Loucy (cell line): ENCODE measurements around the gene LAMA4.

Source experiments
- H2AFZ ChIP-seq: fragments of 200-600 bp; sonication (generic); 2 replicates; pipeline ENCODE4 v1.6.0; 2016; ENCODE audit warnings: antibody characterized with exemption, mild to moderate bottlenecking, low read length, moderate library complexity
- H3F3A ChIP-seq: fragments of 200-600 bp; 2 replicates; pipeline ENCODE4 v1.6.0; 2016; ENCODE audit warnings: antibody characterized with exemption, low read depth, mild to moderate bottlenecking
- H3K27me3 ChIP-seq: fragments of 200-600 bp; sonication (generic); 2 replicates; pipeline ENCODE4 v1.6.1; 2014; ENCODE audit warnings: low read length, mild to moderate bottlenecking; ENCODE audit not compliant: insufficient read depth, poor library complexity, severe bottlenecking
- H3K36me3 ChIP-seq: fragments of 200-600 bp; sonication (generic); 2 replicates; pipeline ENCODE4 v1.6.1; 2016; ENCODE audit warnings: low read length; ENCODE audit not compliant: insufficient read depth
- H3K4me1 ChIP-seq: fragments of 200-600 bp; sonication (generic); 2 replicates; pipeline ENCODE4 v1.5.1; 2014; ENCODE audit warnings: low read length, mild to moderate bottlenecking; ENCODE audit not compliant: insufficient read depth, poor library complexity, severe bottlenecking
- H3K4me2 ChIP-seq: fragments of 200-600 bp; sonication (generic); 2 replicates; pipeline ENCODE4 v1.6.0; 2014; ENCODE audit warnings: antibody characterized with exemption, low read length, low read depth, mild to moderate bottlenecking; ENCODE audit not compliant: poor library complexity, severe bottlenecking
- H3K4me3 ChIP-seq: fragments of 200-600 bp; sonication (generic); 2 replicates; pipeline ENCODE4 v1.5.1; 2014; ENCODE audit warnings: low read length, mild to moderate bottlenecking, mixed read lengths; ENCODE audit not compliant: poor library complexity, severe bottlenecking
- H3K79me2 ChIP-seq: fragments of 200-600 bp; sonication (generic); 2 replicates; pipeline ENCODE4 v1.6.1; 2014; ENCODE audit warnings: low read length; ENCODE audit not compliant: insufficient read depth
- H3K9ac ChIP-seq: fragments of 200-600 bp; sonication (generic); 2 replicates; pipeline ENCODE4 v1.6.0; 2014; ENCODE audit warnings: mild to moderate bottlenecking, low read depth, low read length, moderate library complexity; ENCODE audit not compliant: poor library complexity, severe bottlenecking
- H3K9me2 ChIP-seq: fragments of 200-600 bp; sonication (generic); replicated peaks from 2 replicates; pipeline ENCODE4 v1.6.1; 2016; ENCODE audit warnings: low read depth, low read length, mixed read lengths
- H3K9me3 ChIP-seq: fragments of 200-600 bp; sonication (generic); 2 replicates; pipeline ENCODE4 v1.6.1; 2014; ENCODE audit warnings: mild to moderate bottlenecking, antibody characterized with exemption, low read length, low read depth; ENCODE audit not compliant: insufficient read depth
- H4K20me1 ChIP-seq: fragments of 200-600 bp; sonication (generic); 2 replicates; pipeline ENCODE4 v1.6.0; 2014; ENCODE audit warnings: antibody characterized with exemption, low read length, mild to moderate bottlenecking; ENCODE audit not compliant: insufficient read depth, poor library complexity, severe bottlenecking
- EZH2phosphoT487 ChIP-seq: fragments of 200-600 bp; IDR thresholded peaks from 2 replicates; pipeline ENCODE4 v1.6.1; 2018; ENCODE audit warnings: antibody characterized with exemption, mild to moderate bottlenecking, moderate library complexity, borderline replicate concordance
- TF ChIP-seq, protein P1 (sequence below): fragments of 200-600 bp; sonication (generic); conservative IDR thresholded peaks from 2 replicates; pipeline ENCODE4 v1.5.1; 2014; ENCODE audit warnings: mild to moderate bottlenecking, antibody characterized with exemption, low read length

LAMA4 gene

DNA sequence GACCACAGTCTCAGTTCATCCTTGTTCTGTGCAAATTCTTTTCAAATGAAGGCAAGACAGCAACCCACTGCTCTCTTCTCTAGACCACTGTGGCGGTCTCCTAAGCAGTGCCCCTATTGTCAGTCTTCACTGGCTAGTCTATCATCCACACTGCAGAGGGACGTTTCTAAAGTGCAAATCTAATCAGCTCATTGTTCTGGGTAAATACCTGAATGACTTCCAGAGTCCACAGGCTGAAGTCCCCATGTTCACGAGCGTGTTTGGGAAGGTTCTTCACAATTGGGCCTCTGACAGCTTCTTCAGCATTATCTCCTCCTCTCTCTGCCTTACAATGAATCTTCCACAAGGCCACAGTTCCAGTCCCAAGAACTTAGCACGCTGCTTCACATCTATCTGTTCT, 73.2 kb downstream of the LAMA4 start:
- TF ChIP-seq, protein P1, sequence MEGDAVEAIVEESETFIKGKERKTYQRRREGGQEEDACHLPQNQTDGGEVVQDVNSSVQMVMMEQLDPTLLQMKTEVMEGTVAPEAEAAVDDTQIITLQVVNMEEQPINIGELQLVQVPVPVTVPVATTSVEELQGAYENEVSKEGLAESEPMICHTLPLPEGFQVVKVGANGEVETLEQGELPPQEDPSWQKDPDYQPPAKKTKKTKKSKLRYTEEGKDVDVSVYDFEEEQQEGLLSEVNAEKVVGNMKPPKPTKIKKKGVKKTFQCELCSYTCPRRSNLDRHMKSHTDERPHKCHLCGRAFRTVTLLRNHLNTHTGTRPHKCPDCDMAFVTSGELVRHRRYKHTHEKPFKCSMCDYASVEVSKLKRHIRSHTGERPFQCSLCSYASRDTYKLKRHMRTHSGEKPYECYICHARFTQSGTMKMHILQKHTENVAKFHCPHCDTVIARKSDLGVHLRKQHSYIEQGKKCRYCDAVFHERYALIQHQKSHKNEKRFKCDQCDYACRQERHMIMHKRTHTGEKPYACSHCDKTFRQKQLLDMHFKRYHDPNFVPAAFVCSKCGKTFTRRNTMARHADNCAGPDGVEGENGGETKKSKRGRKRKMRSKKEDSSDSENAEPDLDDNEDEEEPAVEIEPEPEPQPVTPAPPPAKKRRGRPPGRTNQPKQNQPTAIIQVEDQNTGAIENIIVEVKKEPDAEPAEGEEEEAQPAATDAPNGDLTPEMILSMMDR: no peak
- no peak for TF ChIP-seq EZH2phosphoT487
- H3K79me2 ChIP-seq: no peaks in the 10 kb centered on the region
- H3K27me3 ChIP-seq: peaks cover 41% of the 10 kb centered on the region
- H3K4me3 ChIP-seq: no peak overlapping the region
- no peaks in the 10 kb centered on the region for H3K9me2 ChIP-seq
- H3K4me1 ChIP-seq: no peaks in the 10 kb centered on the region
- H3K36me3 ChIP-seq: no peaks in the 10 kb centered on the region
- no peaks in the 10 kb centered on the region for H4K20me1 ChIP-seq
- no peak overlapping the region for H3K9ac ChIP-seq
- no peak overlapping the region for H2AFZ ChIP-seq
- no peaks in the 10 kb centered on the region for H3K9me3 ChIP-seq
- H3K4me2 ChIP-seq: no peak overlapping the region
- no peaks in the 10 kb centered on the region for H3F3A ChIP-seq

DNA sequence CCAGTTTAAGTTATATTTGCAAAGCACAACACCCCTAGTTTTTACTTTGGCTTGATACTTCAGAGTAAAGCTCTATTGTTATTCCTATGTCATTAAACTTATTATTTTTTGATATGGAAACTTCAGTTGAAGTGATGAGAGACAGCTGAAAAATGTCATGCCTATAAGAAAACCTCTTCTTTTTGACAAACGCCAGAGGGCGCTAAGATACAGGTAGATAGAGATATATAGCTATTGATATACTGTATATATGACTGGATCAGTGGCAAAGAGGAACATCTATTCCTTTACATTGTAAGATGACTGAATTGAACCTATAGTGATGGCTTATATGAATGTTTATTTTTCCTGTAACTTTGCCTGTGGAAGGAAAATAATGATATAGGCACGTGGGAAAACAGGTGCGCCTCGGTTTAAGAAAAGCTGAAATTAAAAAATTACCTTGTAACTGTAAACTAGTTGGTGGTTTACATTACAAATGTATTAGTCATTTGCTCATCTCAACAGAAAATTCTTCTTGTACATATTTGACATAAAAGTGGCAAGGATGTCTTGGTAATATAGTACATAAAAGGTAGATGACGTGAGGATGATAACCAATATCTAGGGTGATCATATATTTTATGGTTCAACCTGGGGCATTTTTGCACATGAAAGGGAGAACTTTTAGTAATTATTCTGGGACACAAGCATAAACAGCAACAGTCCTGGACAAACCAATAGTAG, 74.1 kb downstream of the LAMA4 start:
- Histone ChIP-seq H3K27me3 (peaks cover 38% of the 10 kb centered on the region), H3K4me2 (no peak overlapping the region), H4K20me1 (no peaks in the 10 kb centered on the region), H3K9me2 (no peaks in the 10 kb centered on the region), H3K4me3 (no peak overlapping the region), H3K79me2 (no peaks in the 10 kb centered on the region), H2AFZ (no peak overlapping the region), H3K9ac (no peak overlapping the region), H3K36me3 (no peaks in the 10 kb centered on the region), H3F3A (no peaks in the 10 kb centered on the region), H3K4me1 (no peaks in the 10 kb centered on the region), H3K9me3 (no peaks in the 10 kb centered on the region)
- TF ChIP-seq, protein P1: peak; percentile 95
- no peak for TF ChIP-seq EZH2phosphoT487

DNA sequence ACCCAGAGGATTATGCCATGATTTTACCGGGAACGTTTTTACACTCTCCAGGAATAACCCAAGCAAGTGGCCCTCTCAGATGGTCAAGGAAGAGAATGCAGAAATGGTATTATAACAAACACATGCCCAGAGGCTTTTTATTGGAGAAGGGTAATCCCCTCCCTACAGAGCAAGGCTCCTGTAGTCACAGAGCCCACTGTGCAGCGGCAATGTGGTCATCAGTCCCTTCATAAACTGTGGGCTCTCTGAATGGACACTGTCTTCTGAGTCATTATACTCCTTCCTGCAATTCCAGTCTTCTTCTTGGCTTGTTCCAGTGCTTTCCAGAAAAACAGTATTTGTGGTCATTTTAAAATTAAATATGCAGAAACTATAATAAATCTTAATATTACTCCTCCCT, 74.7 kb downstream of the LAMA4 start:
- Histone ChIP-seq H3K9me3 (no peaks in the 10 kb centered on the region), H3F3A (no peaks in the 10 kb centered on the region), H3K4me3 (no peak overlapping the region), H3K79me2 (no peaks in the 10 kb centered on the region), H4K20me1 (no peaks in the 10 kb centered on the region), H3K4me1 (no peaks in the 10 kb centered on the region), H3K9ac (no peak overlapping the region), H3K9me2 (no peaks in the 10 kb centered on the region), H3K4me2 (no peak overlapping the region), H2AFZ (no peak overlapping the region), H3K36me3 (no peaks in the 10 kb centered on the region), H3K27me3 (peaks cover 40% of the 10 kb centered on the region)
- TF ChIP-seq, protein P1: no peak
- TF ChIP-seq EZH2phosphoT487: no peak
